GM19438 (cell line): ENCODE measurements around the gene TSPO2.

Experiments
- ATAC-seq: cut with Tn5 transposase; IDR thresholded peaks from one replicate; pipeline ENCODE4 v1.9.1; 2021; ENCODE audit warnings: low read depth; ENCODE audit not compliant: unreplicated experiment

The TSPO2 gene

GRCh38 chr6:41027241-41027640 is 15.0 kb upstream of the TSPO2 start:
- no peak for ATAC-seq

DNA sequence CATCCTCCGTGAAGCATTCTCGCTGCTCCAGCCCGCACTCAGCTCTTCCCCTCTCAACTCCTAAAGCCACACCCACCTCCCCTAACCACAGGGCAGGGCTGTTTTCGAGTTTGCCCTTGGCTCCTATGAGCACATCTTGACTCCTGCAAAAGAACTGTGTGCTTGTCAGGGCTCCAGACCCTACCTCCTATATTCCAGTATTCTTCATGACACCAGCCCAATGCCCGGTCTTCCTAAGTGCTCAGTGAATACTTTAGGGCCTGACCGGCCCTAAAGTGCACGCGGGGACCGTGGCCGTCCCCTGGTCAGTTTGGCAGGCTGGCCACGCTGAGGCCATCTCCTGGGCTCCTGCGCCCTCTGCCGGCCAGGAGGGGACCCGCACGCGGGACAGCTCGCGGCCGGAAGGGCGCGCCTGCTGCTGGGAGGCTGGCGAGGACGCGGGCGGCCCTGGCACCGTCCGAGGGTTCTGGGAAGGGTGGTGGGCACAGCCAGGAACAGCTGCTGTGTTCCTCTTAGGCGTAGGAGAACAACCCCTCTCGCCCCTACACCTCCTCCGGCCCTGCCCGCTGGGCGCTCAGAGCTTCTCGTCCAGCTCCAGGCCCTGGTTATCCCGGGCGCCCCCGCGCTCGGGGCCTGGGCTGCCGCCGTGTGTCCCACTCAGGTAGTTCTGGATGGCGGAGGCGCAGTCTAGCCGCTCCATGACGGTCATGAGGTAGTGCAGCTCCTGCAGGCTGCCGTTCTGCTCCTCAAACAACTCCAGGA is 14.3 kb upstream of the TSPO2 start:
- ATAC-seq = peak; percentile 80

DNA sequence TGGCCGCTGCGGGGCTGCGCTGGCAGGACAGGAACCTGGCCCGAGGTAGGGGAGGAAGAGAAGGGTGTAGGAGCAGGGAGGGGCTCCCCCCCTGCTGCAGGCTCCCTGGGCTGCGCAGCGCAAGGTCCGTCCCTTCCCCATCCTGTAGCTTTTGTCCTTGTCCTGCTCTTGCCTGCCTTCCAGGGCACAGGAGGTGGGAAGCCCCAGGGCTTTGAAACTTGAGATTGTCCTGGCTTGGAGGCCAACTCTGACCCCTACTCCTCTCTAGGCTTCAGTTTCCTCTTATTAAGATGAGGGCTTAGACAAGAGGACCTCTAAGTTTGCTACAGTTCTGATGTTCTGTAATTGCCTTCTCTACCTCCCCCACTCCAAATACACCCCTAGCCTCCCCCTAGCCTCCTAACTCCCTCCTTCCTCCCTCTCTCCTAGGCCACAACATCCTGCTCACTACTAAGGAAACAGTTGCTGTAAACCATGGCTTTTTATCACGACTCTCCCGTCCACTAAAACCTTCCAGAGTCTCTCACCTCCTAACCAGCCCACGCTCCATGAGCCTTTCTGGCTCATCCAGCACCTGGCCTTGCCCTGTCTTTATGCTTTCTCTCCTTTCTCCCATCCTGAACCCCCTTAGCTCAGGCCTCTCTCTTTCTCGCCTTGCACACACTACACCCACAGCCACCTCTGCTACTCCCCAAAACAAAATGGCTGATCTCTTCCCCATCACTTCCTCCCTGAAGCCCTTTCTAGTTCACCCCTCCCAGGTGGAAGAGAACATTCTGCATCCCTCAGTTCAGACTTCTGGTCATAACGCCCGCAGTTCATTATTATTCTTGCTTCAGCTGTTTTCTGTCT is 13.5 kb upstream of the TSPO2 start:
- peak; percentile 50 for ATAC-seq

DNA sequence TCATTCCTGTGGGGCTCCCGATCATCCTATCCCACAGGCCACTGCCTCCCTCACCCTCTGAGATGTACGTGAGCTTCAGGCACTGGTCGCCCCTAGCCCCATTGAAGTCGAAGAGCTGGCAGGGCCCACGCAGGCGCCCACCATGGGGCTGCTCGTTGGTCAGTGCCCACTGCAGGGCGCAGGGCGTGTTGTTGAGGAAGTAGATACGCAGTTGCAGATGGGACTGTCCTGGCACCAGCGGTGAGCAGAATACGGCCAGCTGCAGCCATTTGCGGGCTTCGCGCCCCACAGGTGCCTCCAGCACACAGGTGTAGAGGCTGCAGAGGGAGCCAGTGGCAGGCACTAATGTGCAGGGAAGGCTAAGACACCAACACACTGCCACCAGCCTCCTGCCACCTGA is 9.4 kb upstream of the TSPO2 start:
- ATAC-seq = no peak

GRCh38 chr6:41033776-41034175 is 8.5 kb upstream of the TSPO2 start:
- no peak for ATAC-seq

DNA sequence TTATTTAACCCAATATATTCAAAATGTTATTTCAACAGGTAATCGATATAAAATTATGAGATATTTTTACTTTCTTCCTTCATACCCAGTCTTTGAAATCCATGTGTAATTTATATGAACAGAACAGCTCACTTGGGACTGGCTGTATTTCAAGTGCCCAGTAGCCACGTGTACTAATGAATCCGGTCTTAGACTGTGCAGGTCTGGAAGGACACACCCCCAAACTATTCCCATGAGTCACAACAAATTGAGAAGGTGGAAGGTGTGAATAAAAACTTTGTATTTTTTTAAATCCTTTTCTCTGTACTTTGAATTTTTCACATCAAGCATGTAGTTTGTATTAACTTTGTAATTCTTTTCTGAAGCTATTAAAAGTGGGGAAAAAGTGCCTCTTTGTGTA is 6.1 kb upstream of the TSPO2 start:
- ATAC-seq = no peak

- no peak for ATAC-seq
Observed at GRCh38 chr6:41036601-41037000, 5.7 kb upstream of the TSPO2 start.

DNA sequence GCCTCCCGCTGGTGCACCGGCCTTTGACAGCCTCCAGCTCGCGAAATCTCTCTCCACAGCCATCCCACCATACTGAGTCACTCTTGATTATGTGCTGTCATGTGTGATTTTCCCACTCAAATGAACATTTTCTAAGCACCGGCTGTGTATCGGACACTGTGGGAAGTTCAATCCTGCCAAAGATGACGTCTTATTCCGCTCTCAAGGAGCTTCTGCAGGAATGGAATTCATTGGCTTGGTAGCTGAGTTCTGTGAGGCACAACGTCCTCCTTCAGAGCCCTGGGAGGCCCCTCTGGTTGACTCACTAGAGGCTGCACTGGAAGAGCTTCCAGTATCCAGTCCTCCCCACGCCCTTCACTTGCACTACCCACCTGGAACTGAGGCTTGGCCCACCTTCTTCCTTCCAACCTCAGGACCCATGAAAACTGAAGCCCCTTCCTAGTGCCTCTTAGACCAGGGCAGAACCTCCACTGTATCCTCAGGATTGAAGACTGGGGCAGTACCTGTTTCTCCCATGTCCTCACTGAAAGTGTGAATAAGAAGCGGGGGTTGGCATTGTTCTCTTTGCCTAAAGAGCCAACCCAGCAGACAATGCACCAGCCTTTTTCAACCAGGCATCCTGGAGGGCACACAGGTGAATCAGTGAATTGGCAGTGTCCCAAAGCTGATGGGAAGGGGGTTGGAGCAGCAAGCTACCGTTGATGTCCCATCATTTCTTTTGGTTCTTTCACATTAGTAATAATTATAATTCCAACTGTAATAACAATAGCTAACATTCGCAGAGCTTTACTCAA is 5.0 kb upstream of the TSPO2 start:
- no peak for ATAC-seq

DNA sequence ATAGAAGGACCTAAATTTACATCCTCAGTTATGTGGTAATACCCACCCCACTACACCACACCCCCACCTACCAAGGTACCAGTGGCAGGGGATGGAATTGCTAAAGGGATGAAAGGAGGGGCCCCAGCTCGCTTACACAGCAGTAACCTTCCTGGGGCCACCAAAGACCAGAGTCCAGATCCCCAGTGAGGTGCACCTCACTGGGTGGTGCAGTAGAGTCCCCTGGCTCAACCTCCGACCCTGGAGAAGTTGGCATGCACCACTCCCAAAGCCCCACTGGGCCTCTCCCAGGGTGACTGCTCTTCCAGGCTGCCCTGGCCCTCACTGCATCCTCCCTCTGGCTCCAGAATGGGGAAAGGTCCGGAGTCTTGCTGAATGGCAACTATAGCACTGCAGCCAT is 4.1 kb upstream of the TSPO2 start:
- no peak for ATAC-seq

GRCh38 chr6:41039060-41039998 is 2.9 kb upstream of the TSPO2 start, which contains the start of gene UNC5CL:
TSS of gene UNC5CL (minus strand) at chr6:41039221. CDS start at chr6:41035074, 4,147 bp downstream.
- no peak for ATAC-seq

DNA sequence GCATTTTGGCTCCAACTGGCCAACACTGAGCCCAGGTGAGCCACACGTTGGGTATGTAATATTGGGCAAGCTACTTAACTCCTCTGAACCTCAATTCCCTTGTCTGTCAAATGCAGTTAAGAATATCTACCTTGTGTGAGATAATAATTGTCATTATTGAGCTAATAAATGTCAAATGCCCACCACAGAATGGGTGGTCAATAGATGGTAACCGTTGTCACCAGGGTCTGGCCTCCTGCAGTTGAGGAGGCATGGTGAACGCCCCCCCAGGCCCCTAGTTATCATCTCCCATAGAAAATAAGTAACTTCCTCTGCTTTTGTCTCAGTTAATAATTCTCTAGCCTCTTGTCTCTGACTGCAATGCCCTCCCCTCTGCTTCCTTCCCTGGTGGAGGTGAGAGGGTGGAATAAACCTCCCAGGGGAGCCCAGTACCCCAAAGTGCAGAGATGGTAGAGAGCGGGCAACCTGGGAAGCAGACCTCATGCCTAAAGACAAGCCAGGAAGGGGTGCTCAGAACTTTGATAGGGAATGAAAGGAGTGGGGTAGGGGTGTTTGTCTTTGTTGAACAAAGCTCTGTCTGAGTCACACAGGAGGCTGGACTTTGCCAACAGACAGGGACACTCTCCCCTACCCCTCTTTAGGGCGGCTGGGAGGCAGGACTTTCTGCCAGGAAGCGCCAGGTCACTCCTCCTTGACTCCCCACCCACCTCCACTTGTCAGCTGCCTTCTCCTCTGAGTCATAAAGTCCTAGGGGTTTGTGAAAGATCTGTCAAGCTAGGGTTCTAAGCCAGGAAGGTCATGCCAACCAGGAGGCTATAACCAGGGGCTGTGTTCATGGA is 1.9 kb upstream of the TSPO2 start:
- no peak for ATAC-seq

DNA sequence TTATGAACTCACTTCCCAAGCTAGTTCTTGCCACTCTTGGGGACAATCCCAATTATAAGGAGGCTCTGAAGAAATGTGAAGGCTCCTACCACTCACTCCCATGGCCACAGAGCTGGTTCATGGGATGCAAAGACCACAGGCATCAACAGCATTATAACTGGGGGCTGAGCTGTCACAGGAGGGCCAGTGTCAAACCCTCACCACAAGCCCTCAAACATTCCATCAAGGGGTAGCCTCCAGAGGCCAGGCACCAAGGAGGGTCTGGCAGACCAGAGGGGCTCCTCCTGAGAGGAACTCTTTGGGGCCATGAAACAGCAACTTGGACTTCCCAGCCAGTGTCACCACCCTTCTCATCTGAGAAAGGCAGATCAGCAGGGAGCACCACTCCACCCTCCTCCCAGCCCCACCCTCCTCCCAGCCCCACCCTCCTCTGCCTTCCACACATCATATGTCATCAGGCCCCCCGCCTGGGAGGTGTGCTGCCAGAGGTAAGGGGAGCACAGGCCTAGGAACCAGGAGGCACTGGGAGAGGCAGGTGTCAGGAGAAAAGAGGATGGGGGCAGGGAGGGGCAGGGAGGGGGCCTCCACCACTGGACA is 1.2 kb upstream of the TSPO2 start:
- no peak for ATAC-seq

DNA sequence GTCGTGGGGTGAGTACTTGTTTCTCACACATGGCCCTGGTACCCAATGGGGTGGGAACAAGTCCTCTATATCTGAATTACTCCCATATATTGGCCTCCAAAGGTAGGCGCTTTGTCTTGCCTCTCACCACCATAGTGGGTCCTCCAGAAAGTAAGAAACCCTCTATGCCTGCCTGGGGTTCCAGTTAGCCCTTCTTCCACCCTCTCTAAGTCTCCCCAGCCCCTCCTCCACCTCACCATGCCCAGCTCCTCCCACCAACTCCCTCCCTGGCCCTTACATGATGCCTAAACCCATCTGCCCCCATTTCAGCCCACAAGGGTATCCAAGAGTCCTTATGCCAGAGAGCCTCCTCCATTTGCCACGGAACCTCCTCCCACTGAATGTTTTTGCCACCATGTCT is 884 bp downstream of the TSPO2 start:
- no peak for ATAC-seq

DNA sequence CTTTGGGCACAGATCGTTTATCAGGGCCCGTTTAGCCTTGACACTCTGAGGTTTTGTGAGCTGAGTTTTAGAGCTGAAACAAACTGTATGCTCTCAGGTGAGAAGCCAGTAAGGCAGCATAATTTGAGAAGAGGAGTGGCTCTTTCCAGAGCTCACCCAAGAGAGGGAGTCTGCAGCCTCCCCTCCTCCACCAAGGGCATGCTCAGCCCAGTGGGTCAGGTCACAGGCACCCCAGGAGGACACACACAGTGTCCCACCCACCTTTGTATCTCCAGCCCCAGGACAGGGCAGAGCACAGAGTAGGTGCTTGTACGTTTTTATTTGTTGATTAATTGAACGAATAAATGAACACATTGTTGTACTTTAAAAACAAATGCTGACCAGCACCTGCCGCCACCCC is 3.4 kb downstream of the TSPO2 start:
- no peak for ATAC-seq

GRCh38 chr6:41046084-41046483 is 3.8 kb downstream of the TSPO2 start:
- ATAC-seq = no peak

DNA sequence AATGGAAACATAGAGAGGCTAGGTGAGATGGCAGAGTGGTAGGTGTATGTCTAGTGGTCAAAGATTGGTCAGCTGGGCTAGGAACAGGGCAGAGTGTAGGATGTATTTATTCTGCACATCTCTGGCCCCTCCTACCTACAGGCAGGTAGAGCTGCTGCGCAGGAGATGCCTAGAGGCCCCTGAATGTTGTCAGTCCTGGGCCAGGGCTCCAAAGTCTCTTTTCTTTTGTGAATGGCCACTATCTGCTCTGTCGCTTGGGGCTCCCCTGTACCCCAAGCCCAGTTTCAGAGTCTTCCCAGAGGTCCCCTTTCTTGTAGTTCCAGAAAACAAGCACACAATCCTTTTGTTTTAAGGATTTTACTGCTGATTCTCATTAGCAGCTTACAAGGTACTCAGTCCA is 5.0 kb downstream of the TSPO2 start:
- no peak for ATAC-seq

DNA sequence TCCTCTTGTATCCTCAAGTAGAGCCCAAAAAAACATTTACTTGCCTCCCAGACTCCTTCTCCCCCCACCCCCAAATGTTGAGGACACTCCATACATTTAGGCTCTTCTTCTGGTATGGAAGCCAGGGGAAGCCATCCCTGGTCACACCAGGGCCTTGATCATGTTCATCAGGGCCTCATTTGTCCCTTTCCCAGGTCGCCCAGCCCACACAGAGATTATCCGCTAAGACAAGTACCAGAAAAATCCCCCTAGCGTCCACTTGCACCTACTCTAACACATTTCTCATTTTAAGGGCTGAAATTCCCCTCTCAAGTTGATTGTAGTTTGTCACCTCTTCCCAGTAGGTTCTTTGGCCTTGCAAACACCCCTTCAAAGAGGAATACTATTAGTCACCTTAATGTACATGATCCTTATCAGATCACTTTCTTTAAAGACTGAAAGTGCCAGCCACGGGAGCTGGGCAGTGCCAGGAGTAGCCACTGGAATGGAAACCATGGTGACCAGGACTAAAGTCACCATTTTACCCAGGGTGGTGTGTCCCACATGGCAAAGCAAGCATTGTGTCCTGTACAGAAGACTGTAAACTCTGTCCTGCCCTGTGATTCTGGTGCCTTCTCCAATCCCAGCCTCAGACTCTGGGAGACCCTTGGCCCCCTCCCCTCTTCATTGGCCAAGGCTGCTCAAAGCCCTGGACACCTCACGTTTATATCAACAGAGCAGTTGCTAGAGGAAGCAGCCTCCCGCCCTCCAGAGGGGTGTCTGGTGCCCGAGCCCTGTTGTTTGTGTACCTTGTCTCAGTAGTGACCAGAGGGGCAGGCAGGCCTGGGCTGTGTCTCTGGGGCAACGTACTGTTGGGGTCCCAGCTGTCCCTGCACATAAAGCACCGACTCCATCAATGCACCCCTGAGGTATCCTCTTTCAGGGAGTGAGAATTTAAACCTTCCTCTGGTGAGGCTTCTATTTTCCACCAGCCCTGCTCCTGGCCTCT is 5.8 kb downstream of the TSPO2 start:
- ATAC-seq = no peak

- ATAC-seq = no peak
Observed at GRCh38 chr6:41049521-41049920, 7.3 kb downstream of the TSPO2 start.
